Measurements from ENCODE around the gene TRNP1.
A peak's percentile ranks its signal among the peaks of the same experiment; 100 is the strongest.
"Not testable (repeated sequence)": the region's sequence is repeated elsewhere in the genome, so short reads cannot be mapped to it uniquely, and the experiment has no call there.

The TRNP1 gene

GRCh38 chr1:26972821-26973220, 20.7 kb upstream of the TRNP1 start:
- DNase-seq (ENCODE audit: low read depth in 2 of 2): no peak

- no peak for DNase-seq (ENCODE audit: low read depth in 2 of 2)
Measured at GRCh38 chr1:26976621-26977510, 16.6 kb upstream of the TRNP1 start.

GRCh38 chr1:26978901-26979300, 14.6 kb upstream of the TRNP1 start:
- no peak for DNase-seq (ENCODE audit: low read depth in 2 of 2)

GRCh38 chr1:26981146-26981846, 12.2 kb upstream of the TRNP1 start:
- no peak for DNase-seq (ENCODE audit: low read depth in 2 of 2)

GRCh38 chr1:26983863-26984262, 9.6 kb upstream of the TRNP1 start:
- no peak for DNase-seq (ENCODE audit: low read depth in 2 of 2)

- no peak for DNase-seq (ENCODE audit: low read depth in 2 of 2)
Measured at GRCh38 chr1:26984291-26984690, 9.2 kb upstream of the TRNP1 start.

- no peak for DNase-seq (ENCODE audit: low read depth in 2 of 2)
Measured at GRCh38 chr1:26986658-26987057, 6.8 kb upstream of the TRNP1 start.

- DNase-seq (ENCODE audit: low read depth in 2 of 2): not testable (repeated sequence)
Measured at GRCh38 chr1:26989403-26990109, 3.9 kb upstream of the TRNP1 start.

- peak; percentile 79 to 80 for DNase-seq (ENCODE audit: low read depth in 2 of 2)
Measured at GRCh38 chr1:26991310-26992116, 2.0 kb upstream of the TRNP1 start.

- no peak for DNase-seq (ENCODE audit: low read depth in 2 of 2)
Measured at GRCh38 chr1:26994020-26994786, 711 bp downstream of the TRNP1 start.

- DNase-seq (ENCODE audit: low read depth in 2 of 2): no peak
Measured at GRCh38 chr1:26994787-26995517, 1.5 kb downstream of the TRNP1 start.

- no peak for DNase-seq (ENCODE audit: low read depth in 2 of 2)
Measured at GRCh38 chr1:26996024-26996423, 2.5 kb downstream of the TRNP1 start.

- no peak for DNase-seq (ENCODE audit: low read depth in 2 of 2)
Measured at GRCh38 chr1:26996665-26997064, 3.2 kb downstream of the TRNP1 start.

GRCh38 chr1:26998429-26999300, 5.2 kb downstream of the TRNP1 start:
- DNase-seq (ENCODE audit: low read depth in 2 of 2): no peak

- peak; percentile 99 for DNase-seq (ENCODE audit: low read depth in 2 of 2)
Measured at GRCh38 chr1:26999440-26999987, 6.0 kb downstream of the TRNP1 start.

GRCh38 chr1:27000090-27000816, 6.8 kb downstream of the TRNP1 start:
- DNase-seq (ENCODE audit: low read depth in 2 of 2): no peak

- DNase-seq (ENCODE audit: low read depth in 2 of 2): no peak
Measured at GRCh38 chr1:27000817-27001460, 7.4 kb downstream of the TRNP1 start.

Measured in fibroblast of skin of left quadriceps (primary cell).